Measurements from ENCODE around the gene HP1BP3. TPM values are rescaled to one million over a fixed set of nuclear protein-coding genes. Genes with fewer than 3 reads are reported as not detected.

Gene HP1BP3
- total and polyA plus RNA-seq, 2 experiments from 2014 or later: 118 to 171 TPM

DNA sequence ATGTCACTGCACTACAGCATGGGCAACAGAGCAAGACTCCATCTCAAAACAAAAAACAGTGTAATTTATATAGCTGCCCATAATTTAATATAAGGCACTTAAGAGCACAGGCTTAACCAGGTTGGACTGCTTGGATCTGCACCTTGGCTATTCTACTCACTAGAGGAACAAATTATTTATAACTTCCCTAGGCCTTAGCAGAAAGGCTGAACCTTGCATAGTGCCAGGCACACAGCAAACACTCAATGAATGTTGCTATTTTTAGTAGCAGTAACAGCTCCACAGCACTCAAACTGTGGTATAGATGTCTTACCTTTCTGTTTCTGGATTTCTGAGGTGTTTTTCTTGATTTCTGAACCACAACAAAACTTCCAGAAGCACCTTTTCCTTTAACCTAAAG, 19.8 kb downstream of the HP1BP3 start:
- no peak for TF ChIP-seq EZH2 (IDR thresholded peaks at IDR 0.05; ENCODE audit: borderline replicate concordance)
- TF ChIP-seq, protein P1, sequence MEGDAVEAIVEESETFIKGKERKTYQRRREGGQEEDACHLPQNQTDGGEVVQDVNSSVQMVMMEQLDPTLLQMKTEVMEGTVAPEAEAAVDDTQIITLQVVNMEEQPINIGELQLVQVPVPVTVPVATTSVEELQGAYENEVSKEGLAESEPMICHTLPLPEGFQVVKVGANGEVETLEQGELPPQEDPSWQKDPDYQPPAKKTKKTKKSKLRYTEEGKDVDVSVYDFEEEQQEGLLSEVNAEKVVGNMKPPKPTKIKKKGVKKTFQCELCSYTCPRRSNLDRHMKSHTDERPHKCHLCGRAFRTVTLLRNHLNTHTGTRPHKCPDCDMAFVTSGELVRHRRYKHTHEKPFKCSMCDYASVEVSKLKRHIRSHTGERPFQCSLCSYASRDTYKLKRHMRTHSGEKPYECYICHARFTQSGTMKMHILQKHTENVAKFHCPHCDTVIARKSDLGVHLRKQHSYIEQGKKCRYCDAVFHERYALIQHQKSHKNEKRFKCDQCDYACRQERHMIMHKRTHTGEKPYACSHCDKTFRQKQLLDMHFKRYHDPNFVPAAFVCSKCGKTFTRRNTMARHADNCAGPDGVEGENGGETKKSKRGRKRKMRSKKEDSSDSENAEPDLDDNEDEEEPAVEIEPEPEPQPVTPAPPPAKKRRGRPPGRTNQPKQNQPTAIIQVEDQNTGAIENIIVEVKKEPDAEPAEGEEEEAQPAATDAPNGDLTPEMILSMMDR (IDR thresholded peaks at IDR 0.05; ENCODE audit: poor library complexity): no peak
- no peak for TF ChIP-seq EZH2phosphoT487 (IDR thresholded peaks at IDR 0.05; ENCODE audit: low read depth, severe bottlenecking, unreplicated experiment)
- Histone ChIP-seq H3K36me3 (replicated peaks; ENCODE audit: insufficient read depth, low read depth) (peaks cover 8% of the 10 kb centered on the region), H3K4me2 (no peak overlapping the region)

DNA sequence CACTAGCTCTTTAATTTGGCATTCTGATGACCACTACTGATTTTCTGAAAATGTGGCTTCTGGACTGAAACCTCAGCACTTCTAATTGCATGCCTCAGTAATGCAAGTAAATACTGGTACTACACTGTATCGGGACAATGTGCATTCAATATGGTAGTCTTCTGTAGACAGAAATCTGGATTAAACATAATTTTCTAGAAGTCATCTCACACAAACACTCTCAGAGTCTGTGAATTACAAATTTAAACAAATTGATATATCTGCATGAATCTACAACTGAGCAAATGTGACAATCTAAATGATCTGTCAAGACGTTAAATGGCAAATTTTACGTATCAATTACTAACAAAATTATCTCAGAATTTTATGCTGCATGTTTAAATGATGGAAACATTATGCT, 23.7 kb downstream of the HP1BP3 start:
- Histone ChIP-seq H4K20me1 (ENCODE audit: insufficient read depth, poor library complexity, severe bottlenecking) (no peaks in the 10 kb centered on the region), H3K36me3 (replicated peaks; ENCODE audit: insufficient read depth, low read depth) (peaks cover 4% of the 10 kb centered on the region), H3K79me2 (peaks cover 4% of the 10 kb centered on the region), H3K4me1 (ENCODE audit: insufficient read depth) (no peaks in the 10 kb centered on the region), H3K4me2 (no peak overlapping the region), H2AFZ (no peak overlapping the region), H3K4me3 (no peak overlapping the region), H3K9me3 (ENCODE audit: low read depth) (no peaks in the 10 kb centered on the region), H3K27ac (no peak overlapping the region), H3K9me2 (replicated peaks; ENCODE audit: insufficient read depth) (no peaks in the 10 kb centered on the region), H3K27me3 (no peaks in the 10 kb centered on the region)
- 97% methylated on average over 3 of the region's 3 CpGs for WGBS (ENCODE audit: low lambda C conversion rate, missing lambda C conversion rate)
- no peak for DNase-seq (ENCODE audit: low spot score)
- TF ChIP-seq EZH2 (IDR thresholded peaks at IDR 0.05; ENCODE audit: borderline replicate concordance) (no peak), EZH2phosphoT487 (IDR thresholded peaks at IDR 0.05; ENCODE audit: low read depth, severe bottlenecking, unreplicated experiment) (no peak)
- TF ChIP-seq, protein P1 (IDR thresholded peaks at IDR 0.05; ENCODE audit: poor library complexity): no peak

More for the DNA sequence above, 19.8 kb downstream of the HP1BP3 start:
- H3K27ac ChIP-seq: no peak overlapping the region
- H2AFZ ChIP-seq: no peak overlapping the region
- no peak overlapping the region for H3K4me3 ChIP-seq
- no peaks in the 10 kb centered on the region for H3K27me3 ChIP-seq
- H3K9me2 ChIP-seq (replicated peaks; ENCODE audit: insufficient read depth): no peaks in the 10 kb centered on the region
- H4K20me1 ChIP-seq (ENCODE audit: insufficient read depth, poor library complexity, severe bottlenecking): peaks cover 10% of the 10 kb centered on the region
- peaks cover 16% of the 10 kb centered on the region for H3K79me2 ChIP-seq
- no peaks in the 10 kb centered on the region for H3K9me3 ChIP-seq (ENCODE audit: low read depth)
- H3K4me1 ChIP-seq (ENCODE audit: insufficient read depth): no peaks in the 10 kb centered on the region
- DNase-seq (ENCODE audit: low spot score): no peak

DNA sequence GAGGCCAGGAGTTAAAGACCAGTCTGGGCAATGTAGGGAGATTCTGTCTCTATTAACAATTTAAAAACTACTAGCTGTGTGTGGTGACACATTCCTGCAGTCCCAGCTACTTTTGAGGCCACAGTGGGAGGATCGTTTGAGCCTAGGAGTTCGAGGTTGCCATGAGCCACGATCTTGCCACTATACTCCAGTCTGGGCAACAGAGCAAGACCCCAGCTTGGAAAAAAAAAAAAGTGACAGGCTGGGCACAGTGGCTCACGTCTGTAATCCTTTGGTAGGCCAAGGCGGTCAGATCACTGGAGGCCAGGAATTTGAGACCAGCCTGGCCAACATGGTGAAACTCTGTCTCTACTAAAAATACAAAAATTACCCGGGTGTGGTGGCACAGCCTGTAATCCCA, 26.8 kb downstream of the HP1BP3 start:
- 97% methylated on average over 6 of the region's 6 CpGs for WGBS (ENCODE audit: low lambda C conversion rate, missing lambda C conversion rate)
- DNase-seq (ENCODE audit: low spot score): no peak
- Histone ChIP-seq H3K27ac (no peak overlapping the region), H3K79me2 (peaks cover 8% of the 10 kb centered on the region), H3K9me2 (replicated peaks; ENCODE audit: insufficient read depth) (no peaks in the 10 kb centered on the region), H3K4me1 (ENCODE audit: insufficient read depth) (no peaks in the 10 kb centered on the region), H3K4me2 (no peak overlapping the region), H3K9me3 (ENCODE audit: low read depth) (no peaks in the 10 kb centered on the region), H4K20me1 (ENCODE audit: insufficient read depth, poor library complexity, severe bottlenecking) (no peaks in the 10 kb centered on the region), H3K27me3 (no peaks in the 10 kb centered on the region), H3K4me3 (no peak overlapping the region), H3K36me3 (replicated peaks; ENCODE audit: insufficient read depth, low read depth) (no peaks in the 10 kb centered on the region), H2AFZ (no peak overlapping the region)
- TF ChIP-seq EZH2 (IDR thresholded peaks at IDR 0.05; ENCODE audit: borderline replicate concordance) (no peak), EZH2phosphoT487 (IDR thresholded peaks at IDR 0.05; ENCODE audit: low read depth, severe bottlenecking, unreplicated experiment) (no peak)
- TF ChIP-seq, protein P1 (IDR thresholded peaks at IDR 0.05; ENCODE audit: poor library complexity): no peak

DNA sequence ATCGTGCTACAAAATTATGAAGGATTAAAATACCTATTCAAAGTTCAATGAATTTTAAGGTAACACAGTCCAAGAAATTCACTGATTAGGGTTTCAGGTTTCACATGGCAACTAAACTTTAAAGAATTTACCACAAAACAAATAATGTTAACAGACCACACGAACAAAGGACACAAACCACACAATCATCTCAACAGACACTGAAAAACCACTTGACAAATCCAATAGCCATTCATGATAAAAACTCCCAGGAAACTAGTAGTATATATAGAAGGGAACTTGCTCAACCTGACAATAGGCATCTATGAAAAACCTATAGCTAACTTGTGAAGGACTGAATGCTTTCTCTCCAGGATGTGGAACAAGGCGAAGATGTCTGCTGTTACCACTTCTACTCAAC, 33.5 kb downstream of the HP1BP3 start:
- H3K36me3 ChIP-seq (replicated peaks; ENCODE audit: insufficient read depth, low read depth): no peaks in the 10 kb centered on the region
- H4K20me1 ChIP-seq (ENCODE audit: insufficient read depth, poor library complexity, severe bottlenecking): no peaks in the 10 kb centered on the region
- H3K79me2 ChIP-seq: peaks cover 29% of the 10 kb centered on the region
- H3K9me3 ChIP-seq (ENCODE audit: low read depth): no peaks in the 10 kb centered on the region
- H3K9me2 ChIP-seq (replicated peaks; ENCODE audit: insufficient read depth): no peaks in the 10 kb centered on the region
- TF ChIP-seq, protein P1 (IDR thresholded peaks at IDR 0.05; ENCODE audit: poor library complexity): no peak
- no peak for DNase-seq (ENCODE audit: low spot score)
- H3K4me3 ChIP-seq: no peak overlapping the region
- no peak overlapping the region for H2AFZ ChIP-seq
- no peaks in the 10 kb centered on the region for H3K4me1 ChIP-seq (ENCODE audit: insufficient read depth)
- H3K27me3 ChIP-seq: no peaks in the 10 kb centered on the region
- H3K27ac ChIP-seq: no peak overlapping the region
- no peak overlapping the region for H3K4me2 ChIP-seq
- WGBS (ENCODE audit: low lambda C conversion rate, missing lambda C conversion rate): 90% methylated on average over 3 of the region's 3 CpGs

Data from hepatocyte (in vitro differentiated cells).